D721Med (cell line): ENCODE data around the gene XRRA1.
"Not testable (repeated sequence)": the region's sequence is repeated elsewhere in the genome, so short reads cannot be mapped to it uniquely, and the experiment has no call there.

Source experiments
- DNase-seq: peaks from one replicate; pipeline ENCODE4 v3.0.0; 2011; ENCODE audit warnings: low spot score; ENCODE audit not compliant: insufficient read length
- FAIRE-seq: peaks from 2 replicates; lab custom pipeline; 2011; peaks lifted over from hg19 to GRCh38; lab: Jason Lieb, UNC
- CTCF ChIP-seq: IDR thresholded peaks from 2 replicates; pipeline ENCODE4 v1.5.1; 2012; ENCODE audit warnings: mild to moderate bottlenecking, control low read depth; ENCODE audit not compliant: insufficient read depth; ENCODE audit errors: missing control alignments

Gene XRRA1

GRCh38 chr11:74948898-74949752 lies at the start of gene XRRA1, which contains the start of gene SPCS2:
TSS of gene XRRA1 (minus strand) at chr11:74949091. CDS start at chr11:74940878, 8,213 bp downstream.
TSS of gene SPCS2 (plus strand) at chr11:74949266. CDS start at chr11:74949286, 20 bp downstream.
- DNase-seq: peak; percentile 82
- no peak for FAIRE-seq
- no peak for TF ChIP-seq CTCF

GRCh38 chr11:74992852-74993251 lies 44.0 kb upstream of the XRRA1 start:
- no peak for DNase-seq
- no peak for FAIRE-seq
- TF ChIP-seq CTCF: no peak

GRCh38 chr11:74990941-74991340 lies 42.0 kb upstream of the XRRA1 start:
- FAIRE-seq (no peak), DNase-seq (no peak)
- no peak for TF ChIP-seq CTCF

GRCh38 chr11:74990150-74990549 lies 41.3 kb upstream of the XRRA1 start:
- FAIRE-seq, DNase-seq: not testable (repeated sequence)

GRCh38 chr11:74989260-74989638 lies 40.4 kb upstream of the XRRA1 start:
- TF ChIP-seq CTCF: no peak
- FAIRE-seq: no peak
- DNase-seq: no peak

- TF ChIP-seq CTCF: no peak
- peak; percentile 52 for DNase-seq
- FAIRE-seq: no peak
These were observed 39.8 kb upstream of the XRRA1 start, which contains the start of gene NEU3 for GRCh38 chr11:74988541-74989259. TSS of gene NEU3 (plus strand) at chr11:74988933. CDS start at chr11:74989061, 128 bp downstream.

- TF ChIP-seq CTCF: no peak
- no peak for DNase-seq
- FAIRE-seq: no peak
These were observed 35.8 kb upstream of the XRRA1 start for GRCh38 chr11:74984730-74985129.
